HCEC 1CT (cell line): Measurements from ENCODE around the gene RNASET2.
"Not testable (repeated sequence)": the region's sequence is repeated elsewhere in the genome, so short reads cannot be mapped to it uniquely, and the experiment has no call there.

Experiments
- DNase-seq: peaks from one replicate; pipeline ENCODE4 v3.0.0-alpha.2; 2017

The RNASET2 gene

DNA sequence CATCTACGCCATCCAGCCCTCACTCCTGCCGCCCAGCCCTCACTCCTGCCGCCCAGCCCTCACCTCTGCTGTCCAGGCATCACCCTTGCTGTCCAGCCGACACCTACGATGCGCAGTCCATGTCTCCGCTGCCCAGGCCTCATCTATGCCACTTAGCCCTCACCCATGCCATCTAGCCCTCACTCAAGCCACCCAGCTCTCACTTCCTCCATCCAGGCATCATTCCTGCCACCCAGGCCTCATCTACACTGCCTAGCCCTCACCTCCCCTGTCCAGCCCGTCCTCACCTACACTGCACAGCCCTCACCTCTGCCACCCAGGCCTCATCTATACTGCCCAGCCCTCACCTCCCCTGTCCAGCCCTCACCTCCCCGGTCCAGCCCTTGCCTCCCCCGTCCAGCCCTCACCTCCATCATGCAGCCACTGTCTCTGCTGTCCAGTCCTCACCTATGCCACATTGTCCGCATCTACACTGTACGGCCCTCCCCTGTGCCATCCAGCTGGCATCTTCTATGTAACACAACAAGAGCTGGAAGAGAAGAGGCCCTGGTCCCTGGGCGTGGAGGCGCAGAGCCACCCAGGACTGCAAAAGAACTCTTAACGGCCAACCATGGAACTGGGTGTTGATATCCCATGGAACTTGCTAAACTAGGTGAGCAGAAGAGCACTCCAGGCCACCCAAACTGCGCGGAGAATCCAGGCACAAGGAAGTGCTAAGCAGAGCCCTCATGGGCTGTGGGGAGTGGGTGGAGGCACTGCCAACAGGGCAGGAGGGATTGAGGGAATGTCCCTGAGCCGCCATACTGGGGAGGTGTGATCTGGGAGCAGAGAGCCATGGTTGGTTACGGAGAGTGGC lies 31.0 kb downstream of the RNASET2 start:
- DNase-seq, result no peak

DNA sequence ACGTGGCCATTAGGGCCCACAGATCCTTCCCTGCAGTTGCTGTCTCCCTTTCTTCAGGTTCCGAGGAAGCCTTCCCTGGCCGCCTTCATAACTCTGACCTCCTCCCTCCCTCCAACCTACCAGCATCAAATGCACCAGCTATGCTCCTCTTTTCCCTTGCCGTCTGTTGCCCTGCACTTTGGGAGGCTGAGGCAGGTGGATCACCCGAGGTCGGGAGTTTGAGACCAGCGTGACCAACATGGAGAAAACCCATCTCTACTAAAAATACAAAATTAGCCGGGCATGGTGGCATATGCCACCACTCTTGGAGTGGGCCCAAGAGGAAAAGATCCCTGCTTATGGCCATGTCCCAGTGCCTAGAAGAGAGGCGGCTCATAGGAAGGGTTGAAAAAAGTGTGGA lies 31.8 kb downstream of the RNASET2 start:
- no peak for DNase-seq

DNA sequence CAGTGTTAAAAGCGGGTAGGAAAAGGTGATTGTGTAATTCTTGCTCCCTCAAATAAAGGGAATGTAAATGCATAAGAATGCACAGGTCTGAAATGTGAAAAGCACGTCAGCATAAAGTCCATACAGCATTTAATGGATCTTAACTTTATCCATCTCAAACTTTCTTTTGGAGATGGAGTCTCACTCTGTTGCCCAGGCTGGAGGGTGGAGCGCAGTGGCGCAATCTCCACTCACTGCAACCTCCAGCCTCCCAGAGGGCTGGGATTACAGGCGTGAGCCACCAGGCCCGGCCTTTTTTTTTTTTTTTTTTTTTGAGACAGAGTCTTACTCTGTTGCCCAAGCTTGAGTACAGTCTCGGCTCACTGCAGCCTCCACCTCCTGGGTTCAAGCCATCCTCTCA lies 33.4 kb downstream of the RNASET2 start:
- no peak for DNase-seq

GRCh38 chr6:166921570-166921969 lies 34.8 kb downstream of the RNASET2 start:
- DNase-seq, result no peak

GRCh38 chr6:166916824-166917223 lies 39.5 kb downstream of the RNASET2 start:
- DNase-seq, result no peak

DNA sequence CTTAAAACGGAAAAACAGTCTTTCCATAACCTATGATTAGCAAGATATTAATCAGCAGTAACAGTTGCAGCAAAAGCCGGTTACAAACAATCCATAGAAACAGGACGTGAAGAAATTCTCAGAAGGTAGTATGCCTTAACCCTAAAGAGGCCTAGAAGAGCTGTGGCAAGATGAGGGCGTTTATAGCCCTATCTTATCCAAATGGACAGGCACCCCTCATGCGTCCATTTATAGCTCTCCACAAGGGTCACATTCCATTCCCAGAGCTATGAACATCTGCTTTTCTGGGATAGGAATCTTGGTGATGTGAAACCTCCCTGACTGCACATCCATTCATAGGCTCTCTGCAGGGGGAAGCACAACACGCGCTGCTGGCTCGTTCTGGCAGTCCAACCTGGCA lies 40.9 kb downstream of the RNASET2 start:
- DNase-seq, result not testable (repeated sequence)

DNA sequence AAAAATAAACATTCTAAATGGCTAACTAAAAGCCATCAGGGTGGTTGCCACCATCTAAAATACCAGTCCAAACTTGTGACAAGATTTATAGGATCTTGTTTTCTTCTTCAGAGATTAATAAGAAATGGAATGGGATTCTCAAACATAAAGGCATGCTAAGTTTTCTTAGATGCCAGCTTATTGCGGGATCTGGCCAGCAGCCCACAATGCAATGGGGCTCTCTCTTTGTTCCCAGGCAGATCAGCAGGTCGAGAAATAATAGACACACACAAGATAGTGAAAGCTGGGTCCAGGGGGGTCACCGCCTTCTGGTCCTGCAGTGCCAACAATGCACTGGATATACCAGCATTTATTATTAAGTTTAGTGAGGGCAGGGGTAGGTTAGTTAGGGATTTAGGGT lies 41.4 kb downstream of the RNASET2 start:
- not testable (repeated sequence) for DNase-seq

DNA sequence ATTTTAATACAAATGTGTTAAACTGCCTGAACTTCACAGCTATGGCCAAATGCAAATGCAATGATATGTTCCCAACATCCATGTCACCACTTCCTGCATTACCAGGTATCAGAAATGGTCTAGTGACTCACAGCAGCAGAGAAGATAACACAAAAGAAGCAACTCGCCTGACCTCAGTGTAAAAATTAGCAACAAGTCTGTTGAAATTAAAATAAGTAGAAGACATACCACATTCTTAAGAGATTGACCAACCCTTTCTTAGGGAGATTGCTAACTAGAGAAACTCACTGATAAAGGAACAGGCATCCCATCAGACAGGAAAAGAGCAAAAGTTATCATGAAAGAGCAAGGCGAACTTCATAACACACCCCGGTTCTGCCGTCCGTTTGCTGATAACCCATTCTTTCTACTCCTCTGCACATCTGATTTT lies 45.1 kb downstream of the RNASET2 start:
- no peak for DNase-seq

DNA sequence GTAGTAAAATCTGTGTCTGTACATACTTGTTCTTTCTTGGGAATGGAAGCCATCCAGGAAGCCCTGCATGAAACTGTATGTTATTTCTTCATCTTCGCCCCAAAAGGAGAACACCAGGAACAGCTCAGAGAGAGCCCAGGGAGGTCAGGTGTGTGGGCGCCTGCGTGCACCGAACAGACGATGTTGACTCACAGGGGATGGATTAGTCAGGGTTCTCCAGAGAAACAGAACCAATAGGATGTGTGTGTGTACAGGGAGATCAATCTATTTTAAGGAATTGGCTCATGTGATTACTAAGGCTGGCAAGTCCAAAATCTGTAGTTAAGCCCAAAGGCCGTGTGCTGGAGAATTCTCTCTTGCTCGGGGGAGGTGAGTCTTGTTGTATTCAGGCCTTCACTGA lies 45.7 kb downstream of the RNASET2 start:
- peak; percentile 9 for DNase-seq

GRCh38 chr6:166908811-166909210 lies 47.5 kb downstream of the RNASET2 start:
- DNase-seq, result no peak

DNA sequence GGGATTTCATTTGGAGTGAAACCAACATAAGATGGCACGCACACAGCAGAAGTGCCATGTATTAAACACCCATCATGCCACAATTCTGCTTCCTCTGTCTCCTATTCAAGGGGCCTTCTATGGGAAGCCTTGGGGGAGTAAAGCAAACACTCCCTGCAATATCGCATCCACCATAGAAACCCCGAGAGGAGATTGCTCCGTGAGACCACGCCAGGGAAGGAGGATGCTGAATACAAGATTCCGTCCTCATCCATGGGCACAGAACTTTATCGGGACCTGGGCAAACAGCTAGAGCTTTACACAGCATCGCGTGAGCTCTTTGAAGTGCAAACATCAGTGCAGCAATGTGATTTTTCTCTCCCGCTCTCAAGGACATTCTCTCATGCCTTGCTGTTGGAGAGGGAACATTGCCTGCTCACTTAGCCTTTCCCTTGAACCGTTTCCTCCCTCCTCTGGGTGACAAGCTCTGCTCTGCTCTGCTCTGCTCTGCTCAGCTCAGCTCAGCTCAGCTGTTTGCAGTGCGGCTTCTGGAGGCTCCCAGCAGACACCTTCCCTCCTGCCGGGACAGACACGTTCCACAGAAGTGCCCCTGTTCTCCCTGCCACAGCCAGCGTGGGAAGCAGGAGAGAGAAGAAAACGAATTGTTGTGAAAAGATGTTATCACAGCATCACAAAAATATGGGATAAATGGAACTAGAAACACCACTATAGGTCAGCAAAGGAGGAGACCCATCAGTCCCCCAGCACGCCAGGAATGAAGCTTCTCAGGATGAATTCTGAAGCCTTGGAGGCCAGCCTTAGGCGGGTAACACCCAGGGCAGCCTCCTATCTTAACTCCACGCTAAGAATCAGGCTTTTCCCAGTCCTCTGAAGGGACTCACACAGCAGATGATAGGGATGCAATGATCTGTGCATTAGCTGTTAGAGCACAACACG lies 48.2 kb downstream of the RNASET2 start:
- no peak for DNase-seq

DNA sequence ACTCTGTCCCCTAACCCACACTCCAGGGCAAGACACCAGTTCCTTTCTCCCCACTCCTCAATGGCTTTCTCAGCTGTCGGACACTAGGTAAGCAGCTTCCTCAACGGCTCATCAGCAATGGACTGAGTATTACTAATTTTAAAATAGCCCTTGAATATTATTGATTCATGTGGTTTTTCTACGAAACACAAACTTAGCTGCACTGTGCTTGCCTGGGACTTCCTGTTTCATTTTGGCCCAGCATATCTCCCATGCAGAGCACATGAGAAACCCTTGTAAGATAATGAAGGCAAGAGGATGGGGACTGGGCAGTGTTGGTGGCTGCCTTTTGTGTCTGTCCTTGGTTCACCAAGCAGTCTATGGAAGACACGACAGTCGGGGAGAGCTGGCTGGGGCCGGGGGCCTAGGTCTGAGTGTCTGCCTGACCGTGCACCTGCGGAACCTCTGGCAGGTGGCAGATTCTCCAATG lies 48.9 kb downstream of the RNASET2 start:
- DNase-seq, result no peak

GRCh38 chr6:166906376-166907044 lies 49.8 kb downstream of the RNASET2 start:
- no peak for DNase-seq

DNA sequence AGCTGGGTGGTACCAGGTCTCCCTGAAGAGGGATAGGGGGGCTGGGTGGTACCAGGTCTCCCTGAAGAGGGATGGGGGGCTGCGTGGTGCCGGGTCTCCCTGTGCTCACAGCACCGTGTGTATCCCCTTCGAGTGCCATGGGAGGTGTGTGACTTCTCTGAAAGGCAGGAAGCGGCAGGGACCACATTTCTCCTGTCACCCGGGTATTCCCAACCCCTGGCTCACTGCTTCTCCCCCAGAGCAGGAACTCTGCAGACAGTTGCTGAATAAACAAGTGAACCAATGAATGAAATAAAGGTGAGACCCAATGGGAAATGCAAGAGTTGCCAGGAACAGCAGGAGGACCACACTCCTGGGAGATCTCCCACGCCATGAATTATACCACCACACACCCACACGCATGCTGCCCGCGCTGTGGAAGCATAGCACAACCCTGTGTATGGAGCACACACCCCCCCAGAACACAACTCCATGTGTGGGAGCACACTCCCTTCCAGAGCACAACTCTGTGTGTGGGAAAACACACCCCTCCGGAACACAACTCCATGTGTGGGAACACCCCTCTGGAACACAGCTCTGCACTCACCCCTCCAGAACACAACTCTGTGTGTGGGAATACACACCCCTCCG lies 50.7 kb downstream of the RNASET2 start:
- no peak for DNase-seq

DNA sequence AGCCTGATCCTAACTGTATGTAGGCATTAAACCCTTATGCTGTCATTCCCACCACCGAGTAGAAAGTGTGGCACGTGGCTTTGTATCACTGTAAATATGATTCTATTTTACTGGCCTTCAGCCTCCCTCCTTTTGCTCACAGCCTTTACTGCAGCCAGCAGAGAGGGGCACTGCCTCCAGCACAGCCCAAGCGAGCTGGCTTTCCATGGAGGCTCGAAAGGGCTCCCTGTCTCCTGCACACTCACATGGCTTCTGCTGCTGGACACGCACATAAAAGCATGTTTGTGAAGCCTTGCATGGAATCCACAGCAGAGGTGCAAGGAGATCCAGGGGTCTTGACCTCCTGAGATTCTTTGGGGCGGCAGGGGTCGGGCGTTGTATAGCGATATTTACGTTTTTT lies 51.3 kb downstream of the RNASET2 start:
- no peak for DNase-seq

- DNase-seq, result no peak
Observed at GRCh38 chr6:166904101-166904746, 52.1 kb downstream of the RNASET2 start.

DNA sequence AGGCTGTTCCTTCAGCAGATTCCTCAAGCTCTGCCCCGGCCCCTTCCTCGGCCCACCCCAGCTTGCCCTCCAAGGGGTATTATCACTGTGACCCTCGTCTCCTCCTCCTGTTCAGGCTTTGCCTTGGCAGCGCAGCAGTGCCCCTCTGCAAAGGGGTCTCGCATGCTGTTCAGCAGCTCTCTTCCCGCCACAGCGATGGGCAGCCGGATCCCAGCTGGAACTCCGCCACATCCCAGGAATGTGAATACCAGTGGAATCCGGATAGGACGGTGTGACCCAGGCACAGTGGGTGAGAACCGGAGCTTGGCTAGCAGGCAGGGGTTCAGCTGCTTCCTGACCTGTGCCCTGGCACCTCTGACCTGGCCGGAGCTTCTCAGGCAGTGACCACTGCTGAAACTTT lies 52.9 kb downstream of the RNASET2 start:
- no peak for DNase-seq

GRCh38 chr6:166903027-166903426 lies 53.3 kb downstream of the RNASET2 start:
- no peak for DNase-seq

DNA sequence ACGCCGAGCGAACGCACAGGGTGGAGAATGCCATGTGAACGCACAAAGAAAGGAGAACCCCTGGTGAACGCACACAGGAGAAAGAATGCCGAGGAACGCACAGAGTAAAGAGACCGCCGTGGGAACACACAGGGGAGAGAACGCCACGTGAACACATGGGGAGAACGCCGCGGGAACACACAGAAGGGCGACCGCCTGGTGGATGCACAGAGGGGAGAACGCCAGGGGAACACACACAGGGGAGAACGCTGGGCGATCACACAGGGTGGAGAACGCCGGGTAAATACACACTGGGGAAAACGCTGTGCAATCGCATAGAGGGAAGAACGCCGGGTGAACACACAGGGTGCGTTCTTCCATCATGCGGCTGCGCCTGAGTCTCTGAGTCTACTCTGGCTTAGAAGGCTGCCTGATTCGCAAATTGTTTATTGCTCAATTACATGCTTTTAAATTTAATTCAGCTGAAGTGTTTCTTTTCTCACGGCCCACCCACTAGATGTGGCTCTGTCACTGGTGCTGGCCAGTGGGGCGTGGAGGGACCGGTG lies 54.1 kb downstream of the RNASET2 start:
- no peak for DNase-seq

DNA sequence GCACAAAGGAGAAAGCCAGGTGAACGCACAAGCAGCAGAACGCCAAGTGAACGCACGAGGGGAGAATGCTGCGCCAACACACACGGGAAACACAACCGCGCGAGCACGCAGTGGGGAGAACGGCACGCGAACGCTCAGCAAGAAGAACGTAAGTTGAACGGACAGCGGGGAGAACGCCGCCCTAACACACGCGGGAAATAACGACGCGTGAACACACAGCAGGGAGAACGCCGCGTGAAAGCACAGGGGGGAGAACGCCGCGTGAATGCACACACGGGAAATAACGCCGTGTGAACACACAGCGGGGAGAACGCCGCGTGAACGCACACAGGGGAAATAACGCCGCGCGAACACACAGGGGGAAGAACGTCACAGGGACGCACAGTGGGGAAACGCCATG lies 54.7 kb downstream of the RNASET2 start:
- DNase-seq, result no peak

DNA sequence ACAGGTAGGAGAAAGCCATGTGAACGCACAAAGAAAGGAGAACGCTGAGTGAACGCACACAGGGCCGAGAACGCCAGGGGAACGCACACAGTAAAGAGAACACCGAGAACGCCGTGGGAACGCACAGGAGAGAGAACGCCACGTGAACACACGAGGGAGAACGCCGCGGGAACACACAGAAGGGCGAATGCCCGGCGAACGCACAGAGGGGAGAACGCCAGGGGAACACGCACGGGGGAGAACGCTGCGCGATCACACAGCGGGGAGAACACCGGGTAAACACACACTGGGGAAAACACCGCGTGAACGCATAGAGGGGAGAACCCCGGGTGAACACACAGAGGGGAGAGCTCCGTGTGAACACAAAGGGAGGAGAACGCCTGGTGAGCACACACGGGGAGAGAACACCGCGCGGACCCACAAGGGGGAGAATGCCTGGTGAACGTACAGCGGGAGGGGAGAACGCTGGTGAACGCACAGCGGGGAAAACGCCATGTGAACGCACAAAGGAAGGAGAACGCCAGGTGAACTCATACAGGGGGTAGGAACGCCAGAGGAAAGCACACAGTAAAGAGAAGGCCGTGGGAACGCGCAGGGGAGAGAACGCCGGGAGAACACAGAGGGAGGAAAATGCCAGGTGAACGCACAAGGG lies 55.3 kb downstream of the RNASET2 start:
- no peak for DNase-seq
